NCI-H82 treated with DMSO at 0.1 percent for 48 hours (cell line): ENCODE data around the gene ATP8B1.

Source experiments
- DNase-seq: peaks from one replicate; lab custom pipeline; 2025; ENCODE audit not compliant: unreplicated experiment; lab: John Stamatoyannopoulos, UW

The ATP8B1 gene

DNA sequence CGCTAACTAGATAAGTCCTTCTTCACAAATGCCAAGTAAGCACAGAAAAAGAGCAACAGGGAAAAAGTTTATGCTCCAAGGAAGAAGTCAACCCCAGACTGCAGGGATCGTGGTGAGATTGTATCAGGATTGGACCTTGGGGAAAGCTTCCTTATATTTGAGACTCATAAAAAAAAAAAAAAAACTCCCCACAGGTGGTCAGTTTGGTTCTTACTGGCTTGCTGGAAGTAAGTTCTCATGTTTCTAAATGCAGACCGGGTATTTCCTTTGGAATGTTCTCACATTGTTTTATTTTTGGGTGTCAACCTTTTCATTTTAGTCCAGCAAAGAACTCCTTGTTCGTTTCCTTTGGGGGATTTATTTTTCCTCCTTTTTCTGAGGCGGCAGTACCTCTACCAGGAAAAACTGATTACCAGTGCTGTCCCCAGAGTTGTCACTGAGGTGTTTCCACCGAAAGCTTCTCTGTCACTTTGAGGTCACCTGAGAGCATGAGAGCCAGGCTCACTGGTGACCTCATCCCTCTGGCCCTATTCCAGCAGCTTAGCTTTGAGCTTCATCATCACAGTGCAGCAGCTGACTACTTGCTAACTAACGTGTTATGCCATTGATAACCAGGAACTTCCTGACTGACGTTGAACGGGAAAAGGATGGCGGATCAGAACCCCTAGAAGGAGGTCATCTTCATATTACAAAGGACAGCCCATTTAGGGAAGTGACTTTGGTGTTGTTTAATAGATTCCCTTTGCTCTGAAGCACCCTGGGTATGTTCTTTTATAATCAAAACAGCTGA, 16.8 kb upstream of the ATP8B1 start:
- DNase-seq, result no peak

DNA sequence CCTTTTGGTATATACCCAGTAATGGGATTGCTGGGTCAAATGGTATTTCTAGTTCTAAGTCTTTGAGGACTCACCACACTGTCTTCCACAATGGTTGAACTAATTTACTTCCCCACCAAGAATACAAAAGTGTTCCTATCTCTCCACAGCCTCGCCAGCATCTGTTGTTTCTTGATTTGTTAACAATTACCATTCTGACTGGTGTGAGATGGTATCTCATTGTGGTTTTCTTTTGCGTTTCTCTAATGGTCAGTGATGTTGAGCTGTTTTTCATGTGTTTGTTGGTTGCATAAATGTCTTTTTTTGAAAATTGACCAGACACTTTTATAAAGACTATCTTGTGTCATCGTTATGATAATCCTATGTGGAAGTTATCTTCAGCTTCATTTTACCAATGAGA, 16.0 kb upstream of the ATP8B1 start:
- DNase-seq, result no peak

DNA sequence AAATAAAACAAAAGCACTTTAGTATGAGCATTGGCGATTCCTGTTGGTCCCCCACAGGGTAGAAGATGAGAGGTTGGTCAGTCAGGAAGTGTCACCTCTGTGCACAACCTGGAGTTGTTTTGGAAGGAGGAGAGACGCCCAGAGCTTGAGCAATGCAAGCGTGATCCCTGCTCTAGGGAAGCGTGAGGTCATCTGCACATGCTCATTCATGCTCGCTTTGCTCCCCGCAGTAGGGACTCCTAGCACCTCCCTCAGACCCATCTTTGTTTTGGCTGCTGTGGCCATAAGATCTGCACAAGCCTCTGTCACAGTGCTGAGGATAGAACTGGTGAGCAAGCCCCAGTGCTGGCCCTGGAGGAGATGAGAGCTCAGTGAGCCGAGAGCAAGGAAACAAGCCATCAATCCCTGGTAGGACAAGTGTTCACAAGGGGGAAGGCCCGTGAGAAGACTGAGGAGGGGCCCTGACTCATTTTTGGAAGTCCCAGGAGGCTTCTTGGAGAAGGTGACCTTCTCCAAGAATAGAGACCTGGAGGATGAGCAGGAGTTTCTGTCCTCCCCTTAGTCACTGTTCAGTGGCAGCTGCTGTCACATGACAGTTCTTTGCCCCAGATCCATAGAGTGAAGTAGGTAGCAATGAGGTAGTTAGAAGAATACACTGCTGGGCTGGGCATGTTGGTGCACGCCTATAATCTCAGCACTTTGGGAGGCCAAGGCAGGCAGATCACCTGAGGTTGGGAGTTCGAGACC, 13.3 kb upstream of the ATP8B1 start:
- no peak for DNase-seq

DNA sequence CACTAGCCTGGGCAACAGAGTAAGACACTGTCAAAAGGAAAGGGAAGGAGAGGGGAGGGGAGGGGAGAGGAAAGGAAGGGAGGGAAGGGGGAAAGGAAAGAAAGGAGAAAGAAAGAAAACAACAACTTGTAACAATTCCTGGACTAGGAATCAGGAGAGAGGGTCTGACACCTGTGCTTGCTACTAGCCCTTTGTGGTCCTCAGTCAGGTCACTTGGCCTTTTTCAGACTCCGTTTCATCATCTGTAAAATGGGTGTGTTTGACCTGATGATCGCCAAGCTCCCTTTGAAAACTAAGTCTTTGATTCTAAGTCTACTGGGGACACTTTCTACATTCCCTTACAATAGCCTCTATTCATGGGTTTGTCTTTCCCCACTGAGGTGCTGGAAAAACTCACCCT, 11.4 kb upstream of the ATP8B1 start:
- no peak for DNase-seq

DNA sequence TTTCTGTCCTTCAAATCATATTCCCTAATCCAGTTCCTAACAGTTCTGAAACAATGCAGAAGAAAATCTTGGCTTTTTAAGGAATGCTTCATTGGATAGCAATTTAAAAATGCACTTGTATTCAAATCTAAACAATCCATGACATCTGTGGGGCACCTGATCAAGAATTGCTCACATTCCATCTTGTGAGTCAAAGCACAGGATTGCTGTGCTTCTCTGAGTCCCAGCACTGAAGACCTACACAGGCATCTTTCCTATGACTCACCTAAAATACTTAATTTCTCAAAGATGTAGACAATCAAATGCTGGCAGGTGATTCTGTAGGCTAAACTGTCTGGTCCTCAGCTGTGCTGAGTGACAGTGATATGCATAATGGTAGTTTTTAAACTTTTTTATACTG, 10.1 kb upstream of the ATP8B1 start:
- no peak for DNase-seq

DNA sequence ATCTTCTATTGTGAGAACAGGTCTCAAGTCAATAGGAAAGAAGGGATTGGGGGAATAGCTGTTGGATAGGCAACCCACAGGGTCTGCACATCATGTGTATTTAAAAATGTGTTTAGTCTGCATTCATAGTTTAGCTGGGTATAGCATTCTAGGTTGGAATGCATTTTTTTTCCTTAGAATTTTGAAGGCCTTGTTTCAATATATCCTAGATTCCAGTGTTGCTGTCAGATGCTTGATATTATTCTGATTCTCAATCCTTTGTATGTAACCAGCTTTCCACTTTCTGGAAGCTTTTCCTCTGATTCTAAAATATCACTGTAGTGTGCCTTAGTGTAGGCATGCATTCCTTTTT, 9.0 kb upstream of the ATP8B1 start:
- no peak for DNase-seq

DNA sequence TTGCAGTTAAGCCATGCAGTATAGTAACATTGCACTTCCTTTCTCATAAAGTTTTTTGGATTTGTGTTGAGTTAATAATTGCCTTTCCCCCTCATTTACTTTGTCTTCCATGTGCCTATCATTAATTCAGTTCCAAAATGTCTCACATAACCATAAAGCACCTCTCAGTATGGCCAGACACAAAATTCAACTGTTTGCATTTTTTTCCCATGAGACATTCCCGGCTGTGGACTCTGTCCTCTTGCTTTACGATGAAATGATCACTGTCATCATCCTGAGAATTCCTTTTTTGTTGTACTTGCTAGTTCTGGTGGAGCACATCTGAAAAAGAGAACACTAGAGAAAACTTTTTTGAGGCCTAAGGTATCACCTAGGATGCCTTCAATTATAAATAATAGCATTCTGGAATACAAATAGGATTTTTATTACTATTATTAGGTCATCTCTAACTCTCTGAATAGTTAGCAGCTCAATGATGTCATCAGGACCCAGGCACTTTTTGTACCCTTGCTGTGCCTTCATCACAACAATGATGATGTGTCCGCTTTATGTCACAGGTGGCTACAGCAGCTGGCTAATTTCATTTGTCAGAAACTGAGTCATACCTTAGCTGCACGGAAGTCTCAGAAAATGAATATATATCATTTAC, 8.5 kb upstream of the ATP8B1 start:
- DNase-seq, result no peak

DNA sequence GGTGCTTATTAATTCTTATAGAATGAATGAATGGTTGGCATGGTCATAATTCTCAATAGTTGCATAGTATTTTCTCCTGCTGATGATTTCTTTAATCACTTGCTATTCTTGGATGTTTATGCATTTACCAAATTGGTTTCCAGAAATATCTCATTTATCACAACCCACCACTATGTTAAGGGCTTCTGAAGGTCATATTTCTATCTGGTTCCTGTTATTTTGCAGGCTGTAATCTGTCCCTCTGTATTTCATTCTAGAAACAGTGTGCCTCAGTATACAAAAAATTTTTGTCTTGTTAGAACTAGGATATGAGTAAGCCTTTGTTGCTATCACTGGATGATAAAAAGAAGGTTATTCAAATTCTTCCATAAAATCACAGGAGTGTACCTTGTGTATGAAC, 6.1 kb upstream of the ATP8B1 start:
- DNase-seq, result no peak

DNA sequence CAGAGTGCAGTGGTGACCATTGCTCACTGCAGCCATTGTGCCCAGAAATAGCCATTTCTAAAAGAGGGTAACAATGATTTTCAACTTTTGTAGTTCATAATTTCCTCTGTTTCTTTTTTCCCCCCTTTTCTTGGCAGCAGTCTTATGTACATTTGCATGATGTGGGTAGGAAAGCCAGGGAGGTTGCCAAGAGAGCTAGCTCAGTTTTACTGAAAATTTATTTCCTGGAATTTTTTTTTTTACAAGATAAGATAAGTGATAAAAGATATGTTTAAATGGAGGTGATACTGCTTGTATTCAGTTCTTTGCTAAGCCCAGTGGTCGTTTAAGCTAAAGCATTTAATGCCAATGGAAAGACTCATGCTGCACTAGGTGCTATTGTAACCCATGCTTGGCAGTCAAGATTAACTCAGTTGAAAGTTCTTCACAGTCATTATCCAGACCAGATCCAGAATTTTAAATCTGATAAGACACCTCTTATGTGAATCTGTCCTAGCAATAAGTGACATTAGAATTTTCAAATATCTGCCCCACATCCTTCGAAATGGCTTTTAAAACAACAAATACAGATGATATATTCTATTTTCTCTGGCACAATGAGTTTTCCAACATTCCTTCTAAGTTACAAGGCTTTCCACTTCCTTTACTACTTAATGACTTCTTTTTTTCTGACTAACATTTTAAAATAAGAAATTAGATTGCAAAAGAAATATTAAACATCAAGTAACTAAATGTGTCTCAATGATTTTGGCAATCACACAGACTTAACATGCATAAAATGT, 4.4 kb upstream of the ATP8B1 start:
- no peak for DNase-seq

DNA sequence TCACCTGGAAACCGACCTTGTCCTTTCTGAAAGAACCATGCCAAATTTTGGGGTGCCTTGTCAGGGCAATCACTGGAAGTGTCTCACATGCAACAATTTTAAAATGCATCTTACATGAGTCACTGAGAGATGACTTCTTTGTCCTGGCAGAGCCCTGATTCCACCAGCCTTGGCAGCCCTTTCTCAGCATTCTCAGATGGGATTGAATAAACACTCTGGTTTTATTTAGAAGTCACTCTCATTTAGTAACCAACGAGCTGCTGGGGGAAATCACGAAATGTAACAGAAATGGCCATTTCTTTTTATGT, 3.8 kb upstream of the ATP8B1 start:
- no peak for DNase-seq

DNA sequence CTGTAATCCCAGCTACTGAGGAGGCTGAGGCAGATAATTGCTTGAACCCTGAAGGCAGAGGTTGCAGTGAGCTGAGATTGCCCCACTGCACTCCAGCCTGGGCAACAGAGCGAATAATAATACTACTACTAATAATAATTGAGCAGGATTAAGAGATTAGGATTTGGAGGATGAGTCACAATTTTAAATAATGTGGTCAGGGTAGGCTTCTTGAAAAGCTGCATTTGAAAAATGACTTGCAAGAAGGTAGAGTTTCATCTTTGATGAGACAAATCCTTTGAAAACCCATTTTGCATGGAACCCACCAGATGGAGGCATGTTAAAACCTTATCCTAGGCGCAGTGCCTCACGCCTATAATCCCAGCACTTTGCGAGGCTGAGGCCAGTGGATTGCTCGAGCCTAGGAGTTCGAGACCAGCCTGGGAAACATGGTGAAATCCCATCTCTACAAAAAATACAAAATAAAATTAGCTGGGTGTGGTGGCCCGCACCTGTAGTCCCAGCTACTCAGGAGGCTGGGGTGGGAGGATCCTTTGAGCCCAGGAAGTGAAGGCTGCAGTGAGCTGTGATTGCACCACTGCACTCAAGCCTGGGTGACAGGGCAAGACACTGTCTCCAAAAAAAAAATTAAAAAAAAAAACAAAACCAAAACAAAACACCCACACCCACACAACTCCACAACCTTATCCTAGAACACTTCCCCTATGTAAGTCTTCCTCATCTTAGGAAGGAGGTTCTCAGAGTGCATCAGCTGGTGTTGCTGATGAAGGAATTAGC, 3.3 kb upstream of the ATP8B1 start:
- peak; percentile 57 for DNase-seq

DNA sequence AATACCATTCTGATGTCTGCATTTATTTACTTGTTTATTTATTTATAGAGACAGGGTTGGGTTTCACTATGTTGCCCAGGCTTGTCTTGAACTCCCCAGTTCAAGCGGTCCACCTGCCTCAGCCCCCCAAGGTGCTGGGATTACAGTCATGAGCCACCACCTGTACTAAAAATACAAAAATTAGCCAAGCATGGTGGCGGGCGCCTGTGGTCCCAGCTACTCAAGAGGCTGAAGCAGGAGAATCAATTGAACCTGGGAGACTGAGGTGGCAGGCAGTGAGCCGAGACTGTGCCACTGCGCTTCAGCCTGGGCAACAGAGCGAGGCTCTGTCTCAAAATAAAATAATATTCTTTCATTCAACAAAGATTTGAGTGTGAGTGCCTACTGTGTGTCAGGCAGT, 2.0 kb upstream of the ATP8B1 start:
- DNase-seq, result no peak

DNA sequence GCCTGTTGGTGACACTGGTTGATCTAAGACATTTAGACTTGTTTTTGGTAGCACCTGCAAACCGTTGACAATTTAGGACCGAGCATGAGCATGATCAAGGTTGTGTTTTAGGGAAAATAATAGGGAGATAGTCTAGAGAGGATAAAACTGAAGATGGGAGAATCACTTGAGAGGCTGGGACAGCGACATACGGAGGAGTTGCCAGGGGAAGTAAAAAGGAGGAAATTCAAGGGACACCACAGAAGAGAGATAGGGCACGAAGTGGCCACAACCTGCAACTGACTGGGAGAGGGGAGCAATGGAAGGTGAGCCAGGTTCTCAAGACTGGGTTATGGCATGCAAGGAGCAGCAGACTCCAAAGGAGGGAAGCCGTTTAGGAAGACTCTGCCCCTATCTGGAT, 1.4 kb upstream of the ATP8B1 start:
- DNase-seq, result no peak

DNA sequence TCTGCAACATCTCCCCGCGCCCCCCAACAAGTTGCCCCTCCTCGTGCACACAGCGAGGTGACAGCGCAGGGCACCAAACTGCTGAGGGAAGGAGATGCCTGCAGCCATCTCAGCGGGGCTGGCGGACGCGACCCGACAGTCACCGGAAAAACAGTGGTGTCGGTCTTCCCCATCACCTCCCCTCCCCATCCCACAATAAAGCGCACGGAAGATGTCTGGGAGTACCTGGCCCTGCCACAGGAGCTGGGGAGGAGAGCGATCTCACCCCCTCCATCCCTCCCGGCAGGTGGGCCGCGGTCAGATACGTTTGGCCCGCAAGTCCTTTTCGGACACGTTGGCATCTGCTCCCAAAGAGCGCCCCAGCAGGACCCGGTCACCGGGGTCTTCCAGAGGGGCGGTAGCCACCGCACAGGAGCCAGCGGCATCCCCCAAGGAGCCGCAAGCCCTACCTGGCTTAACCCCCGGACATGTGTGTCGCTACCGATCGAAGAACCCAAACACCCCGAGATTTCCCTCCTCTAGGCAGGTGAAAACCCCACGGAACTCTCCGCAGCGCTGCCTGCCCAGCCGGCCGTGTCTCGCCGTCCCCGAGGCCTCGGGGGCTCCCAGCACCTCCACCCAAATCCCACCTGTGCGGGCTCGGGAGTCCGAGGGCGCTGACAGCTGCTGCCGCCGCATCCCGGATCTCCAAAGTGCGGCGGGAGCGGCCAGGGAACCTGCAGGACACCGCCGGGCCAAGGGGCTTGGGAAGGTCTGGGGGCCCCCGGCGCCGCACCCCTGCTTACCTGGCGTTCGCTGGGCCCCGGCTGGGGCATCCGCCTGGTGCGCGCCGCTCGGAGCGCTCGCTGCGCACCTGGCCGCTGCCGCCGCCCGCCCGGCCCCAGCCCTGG, 657 bp downstream of the ATP8B1 start:
- DNase-seq, result no peak

DNA sequence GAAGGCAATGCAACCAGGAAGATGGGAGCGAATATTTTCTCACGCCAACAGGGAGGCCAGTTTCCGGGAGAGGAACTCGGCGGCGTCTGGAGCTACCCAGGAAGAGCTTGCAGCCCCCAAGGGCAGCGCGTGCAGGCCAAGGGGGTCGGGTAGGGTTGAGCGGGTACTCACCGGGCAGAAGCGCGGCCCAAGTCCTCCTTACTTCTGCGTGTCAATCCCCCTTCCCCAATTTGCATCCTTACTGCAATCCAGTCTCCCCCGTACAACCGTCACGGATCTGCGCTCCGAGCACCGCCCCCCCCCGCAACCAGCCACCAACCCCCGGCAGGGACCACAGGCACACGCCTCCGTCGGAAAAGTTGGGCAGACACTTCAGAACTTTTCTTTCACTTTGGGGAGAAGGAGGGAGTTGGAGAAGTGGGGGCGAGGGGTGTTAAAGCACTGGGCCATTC, 1.3 kb downstream of the ATP8B1 start:
- DNase-seq, result no peak

DNA sequence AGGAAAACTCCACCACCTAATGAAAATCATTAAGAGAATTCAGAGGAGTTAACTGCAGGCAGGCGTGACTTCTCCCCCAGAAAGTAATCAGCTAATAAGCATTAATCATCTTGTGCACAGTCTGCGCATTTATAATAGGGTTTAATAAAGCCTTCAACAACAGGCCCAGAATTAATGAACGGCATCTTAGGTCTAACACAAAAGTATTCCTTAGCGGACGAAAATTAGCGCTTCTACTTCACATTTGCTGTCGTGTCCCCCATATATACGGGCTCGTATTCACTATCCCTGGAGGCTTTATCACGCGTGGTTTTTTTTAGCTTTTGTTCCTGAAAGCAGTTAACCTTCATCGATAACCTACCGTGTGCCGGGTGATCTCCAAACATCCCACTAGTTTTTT, 1.8 kb downstream of the ATP8B1 start:
- DNase-seq, result no peak

DNA sequence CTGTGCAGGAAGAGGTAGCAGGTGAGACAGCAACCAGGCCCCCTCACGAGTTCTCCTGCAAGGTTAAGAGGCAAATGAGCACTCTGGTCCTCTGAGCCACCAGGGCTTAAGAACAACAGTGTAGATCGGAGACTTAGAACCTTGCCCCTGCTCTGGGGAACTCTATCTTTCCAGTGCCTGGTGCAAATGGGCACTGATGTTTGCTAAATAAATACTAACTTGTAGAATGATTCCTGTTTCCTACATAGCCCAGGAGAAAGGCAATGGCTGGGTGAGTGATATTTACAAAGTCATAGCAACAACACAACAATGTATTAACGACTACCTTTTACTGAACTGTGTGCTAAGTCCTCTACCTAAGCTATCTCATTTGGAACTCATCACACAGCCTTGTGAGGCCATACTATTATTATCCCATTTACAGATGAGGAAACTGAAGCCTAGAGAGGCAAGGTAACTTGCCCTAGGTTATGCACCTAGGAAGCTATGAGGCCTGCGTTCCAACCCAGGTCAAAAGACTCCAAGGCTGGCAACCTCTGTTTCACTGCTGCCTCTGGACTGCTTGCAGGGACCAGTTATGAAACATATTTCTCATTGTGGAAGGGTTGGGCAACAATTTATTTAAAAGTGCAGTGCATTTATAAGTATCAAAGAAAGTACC, 4.3 kb downstream of the ATP8B1 start:
- no peak for DNase-seq

DNA sequence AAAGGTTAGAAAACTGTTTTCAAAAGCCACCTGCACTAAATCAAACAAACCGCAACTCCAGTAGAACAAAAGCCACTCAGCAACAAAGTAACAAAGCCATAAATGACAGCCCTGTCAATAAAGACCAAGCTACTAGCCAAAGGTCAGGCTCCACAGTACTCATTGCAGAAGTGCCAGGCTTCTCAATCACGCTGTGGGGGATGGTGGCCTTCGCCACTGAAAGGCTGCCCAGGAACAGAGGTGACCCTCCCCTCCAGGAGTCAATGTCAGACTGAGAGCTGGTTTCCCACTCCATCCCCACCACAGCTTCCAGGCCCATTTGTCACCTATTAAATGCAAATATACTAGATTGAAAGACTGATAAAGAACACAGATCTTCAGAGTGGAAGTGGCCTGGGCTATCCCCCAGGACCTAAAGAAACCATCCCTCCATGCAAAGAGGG, 5.9 kb downstream of the ATP8B1 start:
- DNase-seq, result no peak
